Measurements from ENCODE around the gene ASB10.

Gene ASB10

DNA sequence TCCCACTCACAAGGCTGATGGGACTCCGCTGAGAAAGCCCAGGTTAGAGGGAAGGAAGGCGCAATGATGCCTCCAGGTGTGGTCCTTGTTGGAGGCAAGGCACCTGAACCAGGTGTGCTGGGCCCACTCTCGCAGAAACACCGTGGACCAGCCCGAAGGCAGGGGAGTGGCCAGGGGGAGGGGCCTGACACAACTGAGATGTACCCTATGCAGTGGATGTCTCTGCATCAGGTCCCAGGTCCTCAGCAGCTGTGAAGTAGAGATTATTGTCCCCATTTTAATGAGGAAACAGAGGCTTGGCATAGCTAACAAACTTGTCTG, 51.6 kb downstream of the ASB10 start:
- TF ChIP-seq EZH2phosphoT487 (IDR thresholded peaks at IDR 0.05; ENCODE audit: borderline replicate concordance, low read length), result no peak
- TF ChIP-seq, protein P1, sequence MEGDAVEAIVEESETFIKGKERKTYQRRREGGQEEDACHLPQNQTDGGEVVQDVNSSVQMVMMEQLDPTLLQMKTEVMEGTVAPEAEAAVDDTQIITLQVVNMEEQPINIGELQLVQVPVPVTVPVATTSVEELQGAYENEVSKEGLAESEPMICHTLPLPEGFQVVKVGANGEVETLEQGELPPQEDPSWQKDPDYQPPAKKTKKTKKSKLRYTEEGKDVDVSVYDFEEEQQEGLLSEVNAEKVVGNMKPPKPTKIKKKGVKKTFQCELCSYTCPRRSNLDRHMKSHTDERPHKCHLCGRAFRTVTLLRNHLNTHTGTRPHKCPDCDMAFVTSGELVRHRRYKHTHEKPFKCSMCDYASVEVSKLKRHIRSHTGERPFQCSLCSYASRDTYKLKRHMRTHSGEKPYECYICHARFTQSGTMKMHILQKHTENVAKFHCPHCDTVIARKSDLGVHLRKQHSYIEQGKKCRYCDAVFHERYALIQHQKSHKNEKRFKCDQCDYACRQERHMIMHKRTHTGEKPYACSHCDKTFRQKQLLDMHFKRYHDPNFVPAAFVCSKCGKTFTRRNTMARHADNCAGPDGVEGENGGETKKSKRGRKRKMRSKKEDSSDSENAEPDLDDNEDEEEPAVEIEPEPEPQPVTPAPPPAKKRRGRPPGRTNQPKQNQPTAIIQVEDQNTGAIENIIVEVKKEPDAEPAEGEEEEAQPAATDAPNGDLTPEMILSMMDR (IDR thresholded peaks at IDR 0.05; ENCODE audit: low read depth, low read length, poor library complexity, severe bottlenecking), result no peak
- Histone ChIP-seq H3K9me2 (replicated peaks; ENCODE audit: control insufficient read depth, low read length) (no peaks in the 10 kb centered on the region), H3F3A (ENCODE audit: control insufficient read depth, insufficient read depth) (no peaks in the 10 kb centered on the region), H3K27ac (ENCODE audit: low read depth, low read length) (no peak overlapping the region), H3K9me3 (ENCODE audit: control insufficient read depth, insufficient read depth, low read length) (no peaks in the 10 kb centered on the region), H3K4me2 (ENCODE audit: low read length) (no peak overlapping the region), H3K4me3 (ENCODE audit: low read length) (no peak overlapping the region), H3K4me1 (ENCODE audit: control insufficient read depth, low read length) (no peaks in the 10 kb centered on the region), H3K27me3 (ENCODE audit: control insufficient read depth, low read length) (no peaks in the 10 kb centered on the region), H3K79me2 (ENCODE audit: control insufficient read depth, low read length) (no peaks in the 10 kb centered on the region), H3K36me3 (ENCODE audit: control insufficient read depth, low read length) (no peaks in the 10 kb centered on the region), H4K20me1 (ENCODE audit: control insufficient read depth, insufficient read depth, low read depth, low read length) (no peaks in the 10 kb centered on the region)

- Histone ChIP-seq H3K9me3 (ENCODE audit: control insufficient read depth, insufficient read depth, low read length) (no peaks in the 10 kb centered on the region), H3K4me2 (ENCODE audit: low read length) (no peak overlapping the region), H3K36me3 (ENCODE audit: control insufficient read depth, low read length) (no peaks in the 10 kb centered on the region), H3K4me1 (ENCODE audit: control insufficient read depth, low read length) (no peaks in the 10 kb centered on the region), H3K79me2 (ENCODE audit: control insufficient read depth, low read length) (no peaks in the 10 kb centered on the region), H3K4me3 (ENCODE audit: low read length) (no peak overlapping the region), H3K9me2 (replicated peaks; ENCODE audit: control insufficient read depth, low read length) (no peaks in the 10 kb centered on the region), H3K27me3 (ENCODE audit: control insufficient read depth, low read length) (no peaks in the 10 kb centered on the region), H3K27ac (ENCODE audit: low read depth, low read length) (no peak overlapping the region), H4K20me1 (ENCODE audit: control insufficient read depth, insufficient read depth, low read depth, low read length) (no peaks in the 10 kb centered on the region), H3F3A (ENCODE audit: control insufficient read depth, insufficient read depth) (no peaks in the 10 kb centered on the region)
- TF ChIP-seq, protein P1 (IDR thresholded peaks at IDR 0.05; ENCODE audit: low read depth, low read length, poor library complexity, severe bottlenecking), result no peak
- TF ChIP-seq EZH2phosphoT487 (IDR thresholded peaks at IDR 0.05; ENCODE audit: borderline replicate concordance, low read length), result no peak
Measured at GRCh38 chr7:151134743-151135524, 52.1 kb downstream of the ASB10 start.

DNA sequence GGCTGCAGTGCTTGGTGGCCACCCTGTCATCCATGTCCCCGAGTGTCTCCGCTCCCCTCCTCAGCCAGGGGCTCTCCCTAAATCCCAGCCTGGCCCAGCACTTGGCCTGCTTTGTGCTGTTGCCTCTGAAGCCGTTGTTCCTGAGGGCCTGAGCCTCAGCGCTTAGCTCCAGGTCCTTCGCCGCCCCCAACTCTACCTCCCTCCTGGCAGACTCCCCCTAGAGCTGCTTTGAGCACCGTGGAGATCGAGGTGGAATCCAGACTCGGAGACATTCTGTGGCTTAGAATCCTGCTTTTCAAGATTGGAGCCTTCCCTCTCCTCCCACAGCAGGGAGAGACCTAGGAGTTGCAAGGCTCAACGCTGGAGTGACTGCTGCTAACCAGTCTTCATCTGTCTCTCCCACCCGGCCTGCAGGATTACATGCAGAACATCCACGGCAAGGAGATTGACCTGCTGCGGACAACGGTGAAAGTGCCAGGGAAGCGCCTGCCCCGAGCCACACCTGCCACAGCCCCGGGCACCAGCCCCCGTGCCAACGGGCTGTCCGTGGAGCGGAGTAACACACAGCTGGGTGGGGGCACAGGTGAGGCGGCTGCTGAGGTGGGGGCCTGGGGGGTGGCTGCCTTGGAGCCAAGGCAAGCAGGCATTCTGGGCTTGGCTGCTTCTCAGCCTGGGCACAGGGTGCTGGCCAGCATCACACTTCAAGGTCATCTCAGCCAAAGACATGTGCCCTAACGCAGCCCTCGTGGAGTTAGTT, 52.9 kb downstream of the ASB10 start:
- Histone ChIP-seq H3K4me3 (ENCODE audit: low read length) (no peak overlapping the region), H3K79me2 (ENCODE audit: control insufficient read depth, low read length) (no peaks in the 10 kb centered on the region), H4K20me1 (ENCODE audit: control insufficient read depth, insufficient read depth, low read depth, low read length) (no peaks in the 10 kb centered on the region), H3K4me1 (ENCODE audit: control insufficient read depth, low read length) (no peaks in the 10 kb centered on the region), H3K27me3 (ENCODE audit: control insufficient read depth, low read length) (no peaks in the 10 kb centered on the region), H3K4me2 (ENCODE audit: low read length) (no peak overlapping the region), H3K9me3 (ENCODE audit: control insufficient read depth, insufficient read depth, low read length) (no peaks in the 10 kb centered on the region), H3K9me2 (replicated peaks; ENCODE audit: control insufficient read depth, low read length) (no peaks in the 10 kb centered on the region), H3F3A (ENCODE audit: control insufficient read depth, insufficient read depth) (no peaks in the 10 kb centered on the region), H3K27ac (ENCODE audit: low read depth, low read length) (no peak overlapping the region), H3K36me3 (ENCODE audit: control insufficient read depth, low read length) (no peaks in the 10 kb centered on the region)
- TF ChIP-seq, protein P1 (IDR thresholded peaks at IDR 0.05; ENCODE audit: low read depth, low read length, poor library complexity, severe bottlenecking), result no peak
- TF ChIP-seq EZH2phosphoT487 (IDR thresholded peaks at IDR 0.05; ENCODE audit: borderline replicate concordance, low read length), result no peak

Measured in DOHH2 (cell line).